ENCODE results near the gene KRT78. TPM values are rescaled to one million over a fixed set of nuclear protein-coding genes. Genes with fewer than 3 reads are reported as not detected.

The KRT78 gene
- total and polyA plus RNA-seq, 2 of the 13 experiments (the other 11 are each of a cell fraction or from before 2014, with no cell fraction given): not detected

DNA sequence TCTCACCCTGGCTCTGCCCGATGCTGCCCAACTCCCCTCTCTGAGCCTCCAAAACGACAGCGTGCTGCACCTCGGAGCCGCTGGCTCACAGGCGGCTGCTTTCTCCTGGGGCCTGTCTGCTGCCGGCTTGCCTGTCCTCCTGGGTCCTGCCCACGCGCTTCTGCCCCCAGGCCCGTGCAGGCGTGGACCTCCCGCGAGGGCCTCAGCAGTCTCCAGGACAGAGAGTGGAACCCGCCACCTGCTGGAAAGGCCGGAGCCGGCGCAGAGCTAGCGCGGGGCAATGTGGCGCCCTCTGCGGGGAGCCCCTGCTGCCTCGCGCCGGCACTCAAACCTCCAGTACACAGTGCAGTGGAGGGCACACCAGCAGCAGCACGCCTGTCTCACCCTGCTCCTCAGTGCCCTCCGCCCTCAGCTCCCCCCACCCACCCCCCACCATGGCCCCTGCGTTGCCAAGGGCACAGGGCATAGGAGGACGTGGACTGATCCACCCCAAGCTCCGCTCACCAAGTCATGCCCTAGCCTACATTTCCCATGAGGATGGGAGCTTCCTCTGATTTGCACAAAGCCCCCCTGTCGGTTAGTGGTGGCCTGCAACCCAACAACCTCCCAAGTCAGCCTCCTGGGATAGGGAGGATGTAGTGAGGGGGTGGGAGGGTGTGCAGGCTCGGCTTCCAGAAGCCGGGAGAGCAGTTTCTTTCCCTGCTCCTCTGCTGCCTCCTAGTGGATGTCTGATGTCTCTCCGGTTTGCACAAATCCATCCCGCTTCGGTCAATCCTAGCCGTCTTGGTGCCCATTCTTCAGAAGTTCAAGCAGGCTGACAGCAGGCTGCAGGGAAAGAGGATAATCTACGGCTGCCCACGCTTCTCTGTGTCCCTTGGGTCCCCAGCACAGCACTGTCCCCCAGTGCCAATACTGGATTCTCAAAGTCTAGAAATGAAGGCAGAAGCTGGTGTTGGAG lies 30.9 kb upstream of the KRT78 start (continued):
- TF ChIP-seq ZNF343 (CRISPR knock-in tag; IDR thresholded peaks at IDR 0.05) (0 out of 2 replicates have a peak, but pooled peaks have one; percentile 38), PITX1 (CRISPR knock-in tag; IDR thresholded peaks at IDR 0.05) (peak; percentile 54), MAF1 (CRISPR knock-in tag; IDR thresholded peaks at IDR 0.05; ENCODE audit: borderline replicate concordance) (no peak), HOXA3 (CRISPR knock-in tag; IDR thresholded peaks at IDR 0.05) (peak; percentile 56; the same call in 1 of the 2 replicates), ZNF75D (CRISPR knock-in tag; IDR thresholded peaks at IDR 0.05; ENCODE audit: borderline replicate concordance) (no peak), ATF7-NPFF (CRISPR knock-in tag; IDR thresholded peaks at IDR 0.05; ENCODE audit: low read depth) (peak; percentile 22; the same call in 1 of the 2 replicates), ZNF547 (CRISPR knock-in tag; IDR thresholded peaks at IDR 0.05) (no peak), ZBTB7B (CRISPR knock-in tag; IDR thresholded peaks at IDR 0.05) (peak; percentile 54; the same call in 1 of the 2 replicates), WIZ (CRISPR knock-in tag; IDR thresholded peaks at IDR 0.05) (no peak), XRCC5 (optimal IDR thresholded peaks at IDR 0.05; ENCODE audit: low read length) (peak; percentile 55), ZBTB1 (CRISPR knock-in tag; IDR thresholded peaks at IDR 0.05; ENCODE audit: borderline replicate concordance) (no peak), HNRNPLL (IDR thresholded peaks at IDR 0.05; ENCODE audit: low read depth, low read length, poor library complexity, severe bottlenecking) (peak; percentile 62), MTA3 (CRISPR knock-in tag; IDR thresholded peaks at IDR 0.05) (no peak), HMG20B (CRISPR knock-in tag; conservative IDR thresholded peaks at IDR 0.05) (no peak), CEBPG (CRISPR knock-in tag; IDR thresholded peaks at IDR 0.05) (peak; percentile 12; the same call in 1 of the 2 replicates), FOXA3 (CRISPR knock-in tag; IDR thresholded peaks at IDR 0.05) (no peak), ZNF34 (CRISPR knock-in tag; IDR thresholded peaks at IDR 0.05; ENCODE audit: borderline replicate concordance) (no peak), RBM22 (optimal IDR thresholded peaks at IDR 0.05; ENCODE audit: low read length) (no peak), ZSCAN20 (CRISPR knock-in tag; IDR thresholded peaks at IDR 0.05; ENCODE audit: borderline replicate concordance) (no peak)
- TF ChIP-seq, protein P1, sequence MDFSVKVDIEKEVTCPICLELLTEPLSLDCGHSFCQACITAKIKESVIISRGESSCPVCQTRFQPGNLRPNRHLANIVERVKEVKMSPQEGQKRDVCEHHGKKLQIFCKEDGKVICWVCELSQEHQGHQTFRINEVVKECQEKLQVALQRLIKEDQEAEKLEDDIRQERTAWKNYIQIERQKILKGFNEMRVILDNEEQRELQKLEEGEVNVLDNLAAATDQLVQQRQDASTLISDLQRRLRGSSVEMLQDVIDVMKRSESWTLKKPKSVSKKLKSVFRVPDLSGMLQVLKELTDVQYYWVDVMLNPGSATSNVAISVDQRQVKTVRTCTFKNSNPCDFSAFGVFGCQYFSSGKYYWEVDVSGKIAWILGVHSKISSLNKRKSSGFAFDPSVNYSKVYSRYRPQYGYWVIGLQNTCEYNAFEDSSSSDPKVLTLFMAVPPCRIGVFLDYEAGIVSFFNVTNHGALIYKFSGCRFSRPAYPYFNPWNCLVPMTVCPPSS (IDR thresholded peaks at IDR 0.05): no peak
- TF ChIP-seq, protein P2, sequence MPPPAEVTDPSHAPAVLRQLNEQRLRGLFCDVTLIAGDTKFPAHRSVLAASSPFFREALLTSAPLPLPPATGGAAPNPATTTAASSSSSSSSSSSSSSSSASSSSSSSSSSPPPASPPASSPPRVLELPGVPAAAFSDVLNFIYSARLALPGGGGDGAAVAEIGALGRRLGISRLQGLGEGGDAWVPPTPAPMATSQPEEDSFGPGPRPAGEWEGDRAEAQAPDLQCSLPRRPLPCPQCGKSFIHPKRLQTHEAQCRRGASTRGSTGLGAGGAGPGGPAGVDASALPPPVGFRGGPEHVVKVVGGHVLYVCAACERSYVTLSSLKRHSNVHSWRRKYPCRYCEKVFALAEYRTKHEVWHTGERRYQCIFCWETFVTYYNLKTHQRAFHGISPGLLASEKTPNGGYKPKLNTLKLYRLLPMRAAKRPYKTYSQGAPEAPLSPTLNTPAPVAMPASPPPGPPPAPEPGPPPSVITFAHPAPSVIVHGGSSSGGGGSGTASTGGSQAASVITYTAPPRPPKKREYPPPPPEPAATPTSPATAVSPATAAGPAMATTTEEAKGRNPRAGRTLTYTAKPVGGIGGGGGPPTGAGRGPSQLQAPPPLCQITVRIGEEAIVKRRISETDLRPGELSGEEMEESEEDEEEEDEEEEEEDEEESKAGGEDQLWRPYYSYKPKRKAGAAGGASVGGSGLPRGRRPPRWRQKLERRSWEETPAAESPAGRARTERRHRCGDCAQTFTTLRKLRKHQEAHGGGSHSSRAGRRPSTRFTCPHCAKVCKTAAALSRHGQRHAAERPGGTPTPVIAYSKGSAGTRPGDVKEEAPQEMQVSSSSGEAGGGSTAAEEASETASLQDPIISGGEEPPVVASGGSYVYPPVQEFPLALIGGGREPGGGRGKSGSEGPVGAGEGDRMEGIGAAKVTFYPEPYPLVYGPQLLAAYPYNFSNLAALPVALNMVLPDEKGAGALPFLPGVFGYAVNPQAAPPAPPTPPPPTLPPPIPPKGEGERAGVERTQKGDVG (CRISPR knock-in tag; IDR thresholded peaks at IDR 0.05; ENCODE audit: borderline replicate concordance): no peak
- TF ChIP-seq, protein P3, sequence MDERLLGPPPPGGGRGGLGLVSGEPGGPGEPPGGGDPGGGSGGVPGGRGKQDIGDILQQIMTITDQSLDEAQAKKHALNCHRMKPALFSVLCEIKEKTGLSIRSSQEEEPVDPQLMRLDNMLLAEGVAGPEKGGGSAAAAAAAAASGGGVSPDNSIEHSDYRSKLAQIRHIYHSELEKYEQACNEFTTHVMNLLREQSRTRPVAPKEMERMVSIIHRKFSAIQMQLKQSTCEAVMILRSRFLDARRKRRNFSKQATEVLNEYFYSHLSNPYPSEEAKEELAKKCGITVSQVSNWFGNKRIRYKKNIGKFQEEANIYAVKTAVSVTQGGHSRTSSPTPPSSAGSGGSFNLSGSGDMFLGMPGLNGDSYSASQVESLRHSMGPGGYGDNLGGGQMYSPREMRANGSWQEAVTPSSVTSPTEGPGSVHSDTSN (CRISPR knock-in tag; IDR thresholded peaks at IDR 0.05): no peak
- TF ChIP-seq, protein P4, sequence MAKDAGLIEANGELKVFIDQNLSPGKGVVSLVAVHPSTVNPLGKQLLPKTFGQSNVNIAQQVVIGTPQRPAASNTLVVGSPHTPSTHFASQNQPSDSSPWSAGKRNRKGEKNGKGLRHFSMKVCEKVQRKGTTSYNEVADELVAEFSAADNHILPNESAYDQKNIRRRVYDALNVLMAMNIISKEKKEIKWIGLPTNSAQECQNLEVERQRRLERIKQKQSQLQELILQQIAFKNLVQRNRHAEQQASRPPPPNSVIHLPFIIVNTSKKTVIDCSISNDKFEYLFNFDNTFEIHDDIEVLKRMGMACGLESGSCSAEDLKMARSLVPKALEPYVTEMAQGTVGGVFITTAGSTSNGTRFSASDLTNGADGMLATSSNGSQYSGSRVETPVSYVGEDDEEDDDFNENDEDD (CRISPR knock-in tag; IDR thresholded peaks at IDR 0.05; ENCODE audit: borderline replicate concordance): peak; percentile 56; the same call in 1 of the 2 replicates
